Measurements from ENCODE around the gene FAP.

Gene FAP

DNA sequence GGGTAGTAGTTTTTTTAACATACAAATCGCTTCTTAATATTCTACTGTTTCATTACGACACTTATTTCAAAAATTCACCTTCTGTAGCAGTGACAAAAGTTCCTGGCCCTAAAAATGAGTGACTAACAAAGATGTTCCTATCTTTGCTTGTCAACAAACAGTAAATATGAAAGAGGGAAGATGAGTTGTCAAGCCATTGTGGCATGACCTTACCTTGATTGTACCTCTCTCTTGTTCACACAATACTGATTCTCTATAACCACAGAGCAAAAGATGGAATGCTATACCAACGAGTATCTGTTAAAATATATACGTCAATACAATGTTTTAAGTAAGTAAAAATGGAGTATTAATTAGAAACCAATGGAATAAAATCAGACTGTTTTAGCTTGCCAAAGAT, 76.5 kb downstream of the FAP start:
- no peaks in the 10 kb centered on the region for H3K36me3 ChIP-seq (ENCODE audit: control insufficient read depth, insufficient read depth, low read length)
- H3K27me3 ChIP-seq (ENCODE audit: control insufficient read depth, insufficient read depth, low read length, poor library complexity, severe bottlenecking), result no peaks in the 10 kb centered on the region
- WGBS, 2 experiments, result 97 to 100% methylated on average over 3 to 4 of the region's 4 CpGs
- H3K4me1 ChIP-seq (ENCODE audit: control insufficient read depth, insufficient read depth, low read length), result no peaks in the 10 kb centered on the region
- H3K27ac ChIP-seq (ENCODE audit: insufficient read depth, low read depth, low read length, poor library complexity, severe bottlenecking), result no peak overlapping the region
- no peak overlapping the region for H3K4me3 ChIP-seq (ENCODE audit: insufficient read depth, low read depth, low read length)
- H3K9me3 ChIP-seq (ENCODE audit: control insufficient read depth, low read length), result no peaks in the 10 kb centered on the region

DNA sequence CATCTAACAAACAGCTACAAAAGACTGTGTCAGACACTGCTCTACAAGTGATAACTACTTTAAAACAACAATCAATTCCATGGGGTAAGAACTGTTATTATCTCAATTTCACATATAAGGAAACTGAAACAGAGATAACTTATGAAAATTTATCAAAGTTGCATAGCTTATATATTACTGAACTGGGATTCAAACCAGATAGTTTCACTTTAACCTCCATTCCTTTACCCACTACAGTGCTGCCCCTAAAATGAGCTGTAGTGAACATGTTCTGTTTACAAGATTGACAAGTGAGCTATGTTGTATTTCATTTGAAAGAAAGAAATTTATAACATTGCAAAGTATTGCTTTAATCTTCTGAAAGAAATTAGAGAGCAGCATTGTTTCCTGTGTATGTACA, 77.1 kb downstream of the FAP start:
- Histone ChIP-seq H3K27me3 (ENCODE audit: control insufficient read depth, insufficient read depth, low read length, poor library complexity, severe bottlenecking) (no peaks in the 10 kb centered on the region), H3K36me3 (ENCODE audit: control insufficient read depth, insufficient read depth, low read length) (no peaks in the 10 kb centered on the region), H3K4me1 (ENCODE audit: control insufficient read depth, insufficient read depth, low read length) (no peaks in the 10 kb centered on the region), H3K27ac (ENCODE audit: insufficient read depth, low read depth, low read length, poor library complexity, severe bottlenecking) (no peak overlapping the region), H3K4me3 (ENCODE audit: insufficient read depth, low read depth, low read length) (no peak overlapping the region), H3K9me3 (ENCODE audit: control insufficient read depth, low read length) (no peaks in the 10 kb centered on the region)

GRCh38 chr2:162164802-162165201, 78.4 kb downstream of the FAP start:
- 85 to 94% methylated on average over 2 of the region's 2 CpGs for WGBS, 2 experiments
- no peaks in the 10 kb centered on the region for H3K27me3 ChIP-seq (ENCODE audit: control insufficient read depth, insufficient read depth, low read length, poor library complexity, severe bottlenecking)
- H3K36me3 ChIP-seq (ENCODE audit: control insufficient read depth, insufficient read depth, low read length), result no peaks in the 10 kb centered on the region
- no peak overlapping the region for H3K27ac ChIP-seq (ENCODE audit: insufficient read depth, low read depth, low read length, poor library complexity, severe bottlenecking)
- H3K4me1 ChIP-seq (ENCODE audit: control insufficient read depth, insufficient read depth, low read length), result no peaks in the 10 kb centered on the region
- H3K4me3 ChIP-seq (ENCODE audit: insufficient read depth, low read depth, low read length), result no peak overlapping the region
- H3K9me3 ChIP-seq (ENCODE audit: control insufficient read depth, low read length), result no peaks in the 10 kb centered on the region

DNA sequence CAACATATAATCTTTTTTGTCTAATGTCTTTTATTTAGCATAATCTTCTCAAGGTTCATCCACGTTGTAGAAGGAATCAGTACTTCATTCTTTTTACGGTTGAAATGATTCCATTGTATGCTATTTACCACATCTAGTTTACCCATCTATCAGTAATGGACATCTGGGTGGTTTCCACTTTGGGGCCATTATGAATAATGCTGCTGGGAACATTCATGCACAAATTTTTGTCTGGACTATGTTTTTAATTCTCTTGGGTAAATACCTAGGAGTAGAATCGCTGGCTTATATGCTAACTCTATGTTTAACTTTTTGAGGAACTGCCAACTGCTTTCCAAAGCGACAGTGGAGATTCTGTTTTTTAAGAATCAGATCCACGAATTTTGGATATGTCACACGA, 83.8 kb downstream of the FAP start:
- WGBS, 2 experiments, result 94 to 97% methylated on average over 4 to 6 of the region's 6 CpGs

DNA sequence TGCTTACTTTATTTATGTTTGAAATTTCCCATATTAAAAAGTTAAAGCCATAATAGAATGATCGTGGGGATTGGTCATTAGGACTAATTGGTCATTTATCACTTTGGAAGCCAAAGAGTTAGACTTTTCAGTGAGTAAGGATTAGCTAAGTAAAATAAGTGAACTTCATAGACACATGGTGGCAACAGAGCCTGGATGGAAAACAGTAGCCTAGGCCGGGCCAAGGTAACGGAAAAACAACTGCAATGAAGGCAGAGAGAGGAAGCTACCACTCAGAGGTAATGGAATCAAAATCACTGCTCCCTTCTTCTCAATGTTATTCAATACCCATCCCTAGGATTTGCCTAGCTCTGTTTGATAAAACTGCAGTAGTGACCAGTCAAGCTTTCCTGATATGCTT, 87.1 kb downstream of the FAP start:
- Histone ChIP-seq H3K4me3 (ENCODE audit: insufficient read depth, low read depth, low read length) (no peak overlapping the region), H3K36me3 (ENCODE audit: control insufficient read depth, insufficient read depth, low read length) (no peaks in the 10 kb centered on the region)
- 92 to 93% methylated on average over 3 of the region's 3 CpGs for WGBS, 2 experiments

More for the DNA sequence above, 83.8 kb downstream of the FAP start:
- Histone ChIP-seq H3K9me3 (ENCODE audit: control insufficient read depth, low read length) (no peaks in the 10 kb centered on the region), H3K36me3 (ENCODE audit: control insufficient read depth, insufficient read depth, low read length) (no peaks in the 10 kb centered on the region), H3K27me3 (ENCODE audit: control insufficient read depth, insufficient read depth, low read length, poor library complexity, severe bottlenecking) (no peaks in the 10 kb centered on the region), H3K4me3 (ENCODE audit: insufficient read depth, low read depth, low read length) (no peak overlapping the region), H3K4me1 (ENCODE audit: control insufficient read depth, insufficient read depth, low read length) (no peaks in the 10 kb centered on the region), H3K27ac (ENCODE audit: insufficient read depth, low read depth, low read length, poor library complexity, severe bottlenecking) (no peak overlapping the region)

GRCh38 chr2:162155093-162155492, 88.2 kb downstream of the FAP start:
- H3K9me3 ChIP-seq (ENCODE audit: control insufficient read depth, low read length), result no peaks in the 10 kb centered on the region
- H3K4me3 ChIP-seq (ENCODE audit: insufficient read depth, low read depth, low read length), result no peak overlapping the region
- 88% methylated on average over 3 of the region's 3 CpGs for WGBS, 2 experiments
- H3K27me3 ChIP-seq (ENCODE audit: control insufficient read depth, insufficient read depth, low read length, poor library complexity, severe bottlenecking), result no peaks in the 10 kb centered on the region
- no peaks in the 10 kb centered on the region for H3K4me1 ChIP-seq (ENCODE audit: control insufficient read depth, insufficient read depth, low read length)
- no peaks in the 10 kb centered on the region for H3K36me3 ChIP-seq (ENCODE audit: control insufficient read depth, insufficient read depth, low read length)
- H3K27ac ChIP-seq (ENCODE audit: insufficient read depth, low read depth, low read length, poor library complexity, severe bottlenecking), result no peak overlapping the region

More for the DNA sequence above, 87.1 kb downstream of the FAP start:
- Histone ChIP-seq H3K27me3 (ENCODE audit: control insufficient read depth, insufficient read depth, low read length, poor library complexity, severe bottlenecking) (no peaks in the 10 kb centered on the region), H3K4me1 (ENCODE audit: control insufficient read depth, insufficient read depth, low read length) (no peaks in the 10 kb centered on the region), H3K27ac (ENCODE audit: insufficient read depth, low read depth, low read length, poor library complexity, severe bottlenecking) (no peak overlapping the region), H3K9me3 (ENCODE audit: control insufficient read depth, low read length) (no peaks in the 10 kb centered on the region)

DNA sequence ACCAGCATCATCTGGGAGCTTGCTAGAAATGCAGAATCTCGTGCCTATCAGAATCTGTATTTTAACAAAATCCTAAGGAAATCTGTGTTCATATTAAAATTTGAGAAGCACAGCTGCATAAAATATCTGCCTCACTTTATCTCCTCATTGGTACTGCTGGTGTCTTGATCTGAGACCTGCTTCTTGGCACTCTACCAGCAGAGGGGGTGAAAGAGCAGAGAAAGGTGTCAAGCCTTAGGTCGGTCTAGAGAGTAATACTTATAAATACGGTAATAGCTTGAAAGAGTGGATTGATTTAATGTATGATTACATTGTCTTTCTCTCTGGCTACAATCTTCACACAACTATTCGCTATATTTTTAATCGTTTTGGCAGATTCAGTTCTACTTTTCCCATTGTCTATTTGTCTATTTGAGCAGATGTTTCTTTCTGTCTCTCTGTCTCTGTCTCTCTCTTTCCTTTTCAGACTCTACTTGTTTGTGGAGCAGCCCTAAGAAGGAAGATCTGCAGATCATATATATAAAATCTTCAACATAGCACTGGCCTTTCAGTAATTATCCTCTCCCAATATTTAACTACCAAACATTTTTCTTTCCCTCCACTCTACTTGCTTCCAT, 89.5 kb downstream of the FAP start:
- no peak overlapping the region for H3K27ac ChIP-seq (ENCODE audit: insufficient read depth, low read depth, low read length, poor library complexity, severe bottlenecking)
- H3K4me3 ChIP-seq (ENCODE audit: insufficient read depth, low read depth, low read length), result no peak overlapping the region
- WGBS, 2 experiments, result 5 to 12% methylated on average over 4 to 5 of the region's 5 CpGs
- no peaks in the 10 kb centered on the region for H3K9me3 ChIP-seq (ENCODE audit: control insufficient read depth, low read length)
- H3K36me3 ChIP-seq (ENCODE audit: control insufficient read depth, insufficient read depth, low read length), result no peaks in the 10 kb centered on the region
- H3K27me3 ChIP-seq (ENCODE audit: control insufficient read depth, insufficient read depth, low read length, poor library complexity, severe bottlenecking), result no peaks in the 10 kb centered on the region
- no peaks in the 10 kb centered on the region for H3K4me1 ChIP-seq (ENCODE audit: control insufficient read depth, insufficient read depth, low read length)

GRCh38 chr2:162152147-162152546, 91.1 kb downstream of the FAP start, which contains the start of gene GCG:
Gene GCG (minus strand): TSS chr2:162152247. CDS start chr2:162149178, 3,069 bp downstream.
- H3K27me3 ChIP-seq (ENCODE audit: control insufficient read depth, insufficient read depth, low read length, poor library complexity, severe bottlenecking), result no peaks in the 10 kb centered on the region
- WGBS, 2 experiments, result 89 to 100% methylated on average over 1 to 2 of the region's 3 CpGs
- no peak within 1 kb of the TSS for H3K4me3 ChIP-seq (ENCODE audit: insufficient read depth, low read depth, low read length)
- no peak within 1 kb of the TSS for H3K27ac ChIP-seq (ENCODE audit: insufficient read depth, low read depth, low read length, poor library complexity, severe bottlenecking)
- H3K9me3 ChIP-seq (ENCODE audit: control insufficient read depth, low read length), result no peaks in the 10 kb centered on the region
- H3K4me1 ChIP-seq (ENCODE audit: control insufficient read depth, insufficient read depth, low read length), result no peaks in the 10 kb centered on the region
- H3K36me3 ChIP-seq (ENCODE audit: control insufficient read depth, insufficient read depth, low read length), result no peaks in the 10 kb centered on the region

GRCh38 chr2:162149940-162150339, 93.3 kb downstream of the FAP start:
- no peak overlapping the region for H3K4me3 ChIP-seq (ENCODE audit: insufficient read depth, low read depth, low read length)
- H3K36me3 ChIP-seq (ENCODE audit: control insufficient read depth, insufficient read depth, low read length), result no peaks in the 10 kb centered on the region
- H3K27me3 ChIP-seq (ENCODE audit: control insufficient read depth, insufficient read depth, low read length, poor library complexity, severe bottlenecking), result no peaks in the 10 kb centered on the region
- H3K9me3 ChIP-seq (ENCODE audit: control insufficient read depth, low read length), result no peaks in the 10 kb centered on the region
- no peaks in the 10 kb centered on the region for H3K4me1 ChIP-seq (ENCODE audit: control insufficient read depth, insufficient read depth, low read length)
- H3K27ac ChIP-seq (ENCODE audit: insufficient read depth, low read depth, low read length, poor library complexity, severe bottlenecking), result no peak overlapping the region
- 72 to 73% methylated on average over 7 of the region's 8 CpGs for WGBS, 2 experiments

GRCh38 chr2:162149466-162149865, 93.8 kb downstream of the FAP start:
- Histone ChIP-seq H3K36me3 (ENCODE audit: control insufficient read depth, insufficient read depth, low read length) (no peaks in the 10 kb centered on the region), H3K4me1 (ENCODE audit: control insufficient read depth, insufficient read depth, low read length) (no peaks in the 10 kb centered on the region), H3K27ac (ENCODE audit: insufficient read depth, low read depth, low read length, poor library complexity, severe bottlenecking) (no peak overlapping the region), H3K4me3 (ENCODE audit: insufficient read depth, low read depth, low read length) (no peak overlapping the region), H3K27me3 (ENCODE audit: control insufficient read depth, insufficient read depth, low read length, poor library complexity, severe bottlenecking) (no peaks in the 10 kb centered on the region), H3K9me3 (ENCODE audit: control insufficient read depth, low read length) (no peaks in the 10 kb centered on the region)
- 80 to 94% methylated on average over 1 to 2 of the region's 2 CpGs for WGBS, 2 experiments

DNA sequence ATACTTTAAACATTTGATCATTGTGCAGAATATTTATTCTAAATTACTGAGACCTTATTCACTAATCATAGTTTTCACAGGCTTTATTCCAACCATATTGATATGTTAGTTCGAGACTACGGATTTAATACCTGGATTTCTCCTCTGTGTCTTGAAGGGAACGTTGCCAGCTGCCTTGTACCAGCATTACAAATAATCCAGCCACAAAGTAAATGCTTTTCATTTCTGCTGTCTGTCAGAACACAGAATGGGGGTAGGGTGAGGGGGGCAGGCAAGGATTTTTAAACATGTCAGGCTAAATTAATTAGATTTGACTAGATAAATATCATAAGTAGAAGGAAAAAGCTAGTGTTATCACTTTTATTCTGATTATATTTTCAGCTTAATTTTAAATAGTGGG, 94.3 kb downstream of the FAP start:
- Histone ChIP-seq H3K4me1 (ENCODE audit: control insufficient read depth, insufficient read depth, low read length) (no peaks in the 10 kb centered on the region), H3K36me3 (ENCODE audit: control insufficient read depth, insufficient read depth, low read length) (no peaks in the 10 kb centered on the region), H3K27me3 (ENCODE audit: control insufficient read depth, insufficient read depth, low read length, poor library complexity, severe bottlenecking) (no peaks in the 10 kb centered on the region), H3K9me3 (ENCODE audit: control insufficient read depth, low read length) (no peaks in the 10 kb centered on the region), H3K27ac (ENCODE audit: insufficient read depth, low read depth, low read length, poor library complexity, severe bottlenecking) (no peak overlapping the region), H3K4me3 (ENCODE audit: insufficient read depth, low read depth, low read length) (no peak overlapping the region)
- 82 to 86% methylated on average over 3 of the region's 3 CpGs for whole genome bisulfite sequencing, 2 experiments
